ENCODE measurements around the gene CMPK1.

DNA sequence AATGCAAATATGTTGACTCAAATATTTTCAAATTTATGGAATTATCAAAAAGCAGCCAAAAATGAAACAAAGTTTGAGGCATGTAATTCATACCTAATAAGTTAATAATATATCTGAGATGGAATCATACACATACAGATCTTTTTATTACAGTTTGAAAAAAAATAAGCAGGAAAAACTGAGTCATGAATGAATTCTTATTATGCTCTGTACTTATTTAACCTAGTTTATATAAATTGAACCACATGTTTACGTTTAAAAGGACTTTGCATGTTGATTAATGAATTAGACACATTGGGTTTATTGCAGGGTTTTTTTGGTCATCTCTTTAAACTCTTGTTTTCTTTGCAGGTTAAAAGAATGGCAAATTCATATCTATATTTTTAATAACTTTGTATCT lies 40.9 kb downstream of the CMPK1 start:
- TF ChIP-seq, protein P1, sequence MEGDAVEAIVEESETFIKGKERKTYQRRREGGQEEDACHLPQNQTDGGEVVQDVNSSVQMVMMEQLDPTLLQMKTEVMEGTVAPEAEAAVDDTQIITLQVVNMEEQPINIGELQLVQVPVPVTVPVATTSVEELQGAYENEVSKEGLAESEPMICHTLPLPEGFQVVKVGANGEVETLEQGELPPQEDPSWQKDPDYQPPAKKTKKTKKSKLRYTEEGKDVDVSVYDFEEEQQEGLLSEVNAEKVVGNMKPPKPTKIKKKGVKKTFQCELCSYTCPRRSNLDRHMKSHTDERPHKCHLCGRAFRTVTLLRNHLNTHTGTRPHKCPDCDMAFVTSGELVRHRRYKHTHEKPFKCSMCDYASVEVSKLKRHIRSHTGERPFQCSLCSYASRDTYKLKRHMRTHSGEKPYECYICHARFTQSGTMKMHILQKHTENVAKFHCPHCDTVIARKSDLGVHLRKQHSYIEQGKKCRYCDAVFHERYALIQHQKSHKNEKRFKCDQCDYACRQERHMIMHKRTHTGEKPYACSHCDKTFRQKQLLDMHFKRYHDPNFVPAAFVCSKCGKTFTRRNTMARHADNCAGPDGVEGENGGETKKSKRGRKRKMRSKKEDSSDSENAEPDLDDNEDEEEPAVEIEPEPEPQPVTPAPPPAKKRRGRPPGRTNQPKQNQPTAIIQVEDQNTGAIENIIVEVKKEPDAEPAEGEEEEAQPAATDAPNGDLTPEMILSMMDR (IDR thresholded peaks at IDR 0.05) = no peak
- TF ChIP-seq ZFX (IDR thresholded peaks at IDR 0.05; ENCODE audit: borderline replicate concordance) = no peak
